Osteocyte (in vitro differentiated cells): Measurements from ENCODE around the gene SHISA3. TPM values are rescaled to one million over a fixed set of nuclear protein-coding genes. Genes with fewer than 3 reads are reported as not detected.

Experiments
- DNase-seq: peaks from one replicate; pipeline ENCODE4 v3.0.0; 2021; ENCODE audit warnings: mixed read lengths; ENCODE audit not compliant: unreplicated experiment; ENCODE audit errors: extremely low spot score
- H3K27ac Mint-ChIP-seq: one replicate; pipeline ENCODE4 v1.8.0; 2021; ENCODE audit warnings: mild to moderate bottlenecking, mixed read lengths; ENCODE audit not compliant: unreplicated experiment
- H3K27me3 Mint-ChIP-seq: one replicate; pipeline ENCODE4 v1.8.0; 2021; ENCODE audit warnings: mixed read lengths; ENCODE audit not compliant: unreplicated experiment
- H3K36me3 Mint-ChIP-seq: one replicate; pipeline ENCODE4 v1.8.0; 2021; ENCODE audit warnings: mixed read lengths; ENCODE audit not compliant: unreplicated experiment
- H3K4me1 Mint-ChIP-seq: one replicate; pipeline ENCODE4 v1.8.0; 2021; ENCODE audit warnings: mixed read lengths; ENCODE audit not compliant: unreplicated experiment
- H3K4me3 Mint-ChIP-seq: one replicate; pipeline ENCODE4 v1.8.0; 2021; ENCODE audit warnings: mild to moderate bottlenecking, moderate library complexity, mixed read lengths; ENCODE audit not compliant: unreplicated experiment
- H3K9me3 Mint-ChIP-seq: one replicate; pipeline ENCODE4 v1.8.0; 2021; ENCODE audit warnings: mixed read lengths; ENCODE audit not compliant: unreplicated experiment
- total RNA-seq: library from RNA; stranded (reverse); gene quantifications from 2 replicates; pipeline ENCODE4 v1.2.1, GENCODE V29; 2021
- TF ChIP-seq, protein P1 (sequence below): fragments of 200-600 bp; sonication (generic); IDR thresholded peaks from 2 replicates; pipeline ENCODE4 v1.5.0; 2021; ENCODE audit warnings: antibody characterized with exemption, mild to moderate bottlenecking, moderate library complexity

Gene SHISA3
- total RNA-seq, 1 donor from 2014 or later: 3.9 TPM

DNA sequence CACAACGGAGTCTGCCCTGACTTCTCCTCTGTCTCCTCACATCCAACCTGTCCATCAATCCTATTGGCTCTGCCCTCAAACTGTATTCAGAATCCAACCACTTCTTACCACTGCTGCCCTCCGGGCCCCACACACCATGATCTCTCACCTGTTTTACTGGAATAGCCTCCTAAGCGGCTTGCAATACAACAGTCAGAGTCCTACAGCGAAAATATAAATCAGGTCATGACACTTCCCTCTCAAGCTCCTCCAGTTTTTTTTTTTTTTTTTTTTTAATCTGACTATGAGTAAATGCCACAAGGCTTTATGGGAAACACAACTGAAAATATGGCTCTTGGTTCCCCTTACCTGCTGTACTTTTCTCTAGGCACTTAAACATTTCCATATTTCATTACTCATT, 42.8 kb downstream of the SHISA3 start:
- no peak for DNase-seq
- Mint-ChIP-seq H3K9me3 (no peaks in the 10 kb centered on the region), H3K27ac (no peak overlapping the region), H3K4me3 (no peak overlapping the region), H3K4me1 (no peaks in the 10 kb centered on the region), H3K27me3 (no peaks in the 10 kb centered on the region), H3K36me3 (no peaks in the 10 kb centered on the region)
- TF ChIP-seq, protein P1, sequence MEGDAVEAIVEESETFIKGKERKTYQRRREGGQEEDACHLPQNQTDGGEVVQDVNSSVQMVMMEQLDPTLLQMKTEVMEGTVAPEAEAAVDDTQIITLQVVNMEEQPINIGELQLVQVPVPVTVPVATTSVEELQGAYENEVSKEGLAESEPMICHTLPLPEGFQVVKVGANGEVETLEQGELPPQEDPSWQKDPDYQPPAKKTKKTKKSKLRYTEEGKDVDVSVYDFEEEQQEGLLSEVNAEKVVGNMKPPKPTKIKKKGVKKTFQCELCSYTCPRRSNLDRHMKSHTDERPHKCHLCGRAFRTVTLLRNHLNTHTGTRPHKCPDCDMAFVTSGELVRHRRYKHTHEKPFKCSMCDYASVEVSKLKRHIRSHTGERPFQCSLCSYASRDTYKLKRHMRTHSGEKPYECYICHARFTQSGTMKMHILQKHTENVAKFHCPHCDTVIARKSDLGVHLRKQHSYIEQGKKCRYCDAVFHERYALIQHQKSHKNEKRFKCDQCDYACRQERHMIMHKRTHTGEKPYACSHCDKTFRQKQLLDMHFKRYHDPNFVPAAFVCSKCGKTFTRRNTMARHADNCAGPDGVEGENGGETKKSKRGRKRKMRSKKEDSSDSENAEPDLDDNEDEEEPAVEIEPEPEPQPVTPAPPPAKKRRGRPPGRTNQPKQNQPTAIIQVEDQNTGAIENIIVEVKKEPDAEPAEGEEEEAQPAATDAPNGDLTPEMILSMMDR: no peak

DNA sequence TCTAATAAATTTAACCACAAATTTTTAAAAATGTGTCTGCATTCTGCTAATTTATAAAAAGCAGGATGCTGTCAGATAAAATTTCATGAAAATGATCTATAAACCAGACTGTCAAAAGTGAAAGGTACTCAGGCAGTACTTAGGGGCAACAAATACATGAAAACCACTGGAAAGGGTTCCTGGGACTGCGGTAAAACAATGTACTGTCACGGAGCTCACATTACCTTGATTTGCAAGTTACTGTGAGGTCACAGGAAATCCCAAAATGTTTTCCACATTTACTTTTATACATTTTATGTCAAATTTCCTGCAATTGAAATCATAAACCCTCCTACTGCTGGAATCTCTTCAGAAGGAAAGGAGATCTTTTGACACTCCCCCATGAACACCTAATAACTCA, 45.3 kb downstream of the SHISA3 start:
- Mint-ChIP-seq H3K4me3 (no peak overlapping the region), H3K4me1 (no peaks in the 10 kb centered on the region), H3K36me3 (peaks cover 1% of the 10 kb centered on the region), H3K27ac (no peak overlapping the region), H3K27me3 (no peaks in the 10 kb centered on the region), H3K9me3 (no peaks in the 10 kb centered on the region)
- DNase-seq: no peak
- TF ChIP-seq, protein P1: no peak

DNA sequence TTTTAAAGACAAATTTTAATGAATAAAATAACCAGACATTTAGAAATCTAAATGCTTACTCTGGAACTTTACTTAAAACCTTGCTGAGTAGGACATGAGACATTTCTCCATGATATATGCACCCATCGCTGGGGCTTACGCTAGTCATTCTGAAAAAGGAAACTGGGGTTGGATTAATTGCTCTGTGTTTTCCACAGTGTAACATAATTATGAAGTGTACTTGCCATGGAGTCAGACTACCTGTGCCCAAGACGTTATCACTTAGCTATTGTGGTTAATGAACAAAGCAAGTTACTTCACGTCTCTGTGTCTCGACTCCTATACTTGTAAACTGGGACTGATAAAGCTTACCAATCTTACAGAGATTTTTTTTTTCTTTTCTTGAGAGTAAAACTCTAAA, 47.8 kb downstream of the SHISA3 start:
- Mint-ChIP-seq H3K9me3 (no peaks in the 10 kb centered on the region), H3K4me3 (no peak overlapping the region), H3K36me3 (peaks cover 1% of the 10 kb centered on the region), H3K27ac (no peak overlapping the region), H3K27me3 (no peaks in the 10 kb centered on the region), H3K4me1 (no peaks in the 10 kb centered on the region)
- no peak for DNase-seq
- TF ChIP-seq, protein P1: no peak

DNA sequence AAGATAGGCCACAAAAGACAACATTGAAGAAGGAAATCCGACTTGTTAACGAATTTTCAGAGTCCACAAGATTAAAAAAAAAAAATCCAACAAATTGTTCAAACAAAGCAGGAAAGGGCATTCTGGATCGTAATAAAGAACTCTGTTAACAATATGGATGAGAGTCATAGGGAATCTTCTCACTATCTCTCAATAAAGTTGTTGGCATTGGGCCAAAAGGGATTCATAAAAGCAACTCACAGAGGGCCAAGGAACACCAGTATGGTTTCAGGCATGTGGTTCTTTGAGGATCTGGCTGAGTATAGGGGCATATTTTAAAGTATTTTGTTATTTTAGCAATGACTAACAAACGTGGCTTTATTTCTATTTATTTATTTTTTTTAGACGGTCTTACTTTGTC, 49.5 kb downstream of the SHISA3 start:
- no peak overlapping the region for H3K27ac Mint-ChIP-seq
- no peaks in the 10 kb centered on the region for H3K9me3 Mint-ChIP-seq
- peaks cover 8% of the 10 kb centered on the region for H3K4me1 Mint-ChIP-seq
- TF ChIP-seq, protein P1: no peak
- H3K36me3 Mint-ChIP-seq: peaks cover 1% of the 10 kb centered on the region
- H3K4me3 Mint-ChIP-seq: no peak overlapping the region
- no peaks in the 10 kb centered on the region for H3K27me3 Mint-ChIP-seq
- DNase-seq: no peak

Other genes with a start within 250 kb of the SHISA3 start
- gene BEND4, start 244.8 kb upstream of the SHISA3 start, total RNA-seq: not detected in 2 replicates